ENCODE data around the gene KAZN.

DNA sequence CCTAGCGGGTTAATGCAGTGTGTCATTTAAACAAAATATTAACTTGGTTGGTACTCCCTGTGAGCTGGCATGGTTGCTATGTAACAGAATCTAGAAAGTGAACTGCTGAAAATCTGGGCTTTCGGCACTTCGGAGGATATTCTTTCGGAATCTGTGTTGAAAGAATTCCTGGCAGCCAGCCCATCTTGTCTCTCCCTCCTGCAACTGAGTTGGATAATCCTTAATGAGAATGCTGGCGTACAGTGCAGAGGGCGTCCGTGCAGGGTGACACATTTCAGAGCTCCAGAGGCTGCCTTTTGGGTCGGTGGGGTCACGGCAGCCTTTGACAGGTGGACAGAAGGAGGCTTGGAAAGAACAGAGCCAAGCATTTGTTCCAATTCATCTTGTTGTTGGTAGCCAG is 3.7 kb downstream of the KAZN start:
- no peak for TF ChIP-seq POLR2A (IDR thresholded peaks at IDR 0.05)
- TF ChIP-seq, protein P1, sequence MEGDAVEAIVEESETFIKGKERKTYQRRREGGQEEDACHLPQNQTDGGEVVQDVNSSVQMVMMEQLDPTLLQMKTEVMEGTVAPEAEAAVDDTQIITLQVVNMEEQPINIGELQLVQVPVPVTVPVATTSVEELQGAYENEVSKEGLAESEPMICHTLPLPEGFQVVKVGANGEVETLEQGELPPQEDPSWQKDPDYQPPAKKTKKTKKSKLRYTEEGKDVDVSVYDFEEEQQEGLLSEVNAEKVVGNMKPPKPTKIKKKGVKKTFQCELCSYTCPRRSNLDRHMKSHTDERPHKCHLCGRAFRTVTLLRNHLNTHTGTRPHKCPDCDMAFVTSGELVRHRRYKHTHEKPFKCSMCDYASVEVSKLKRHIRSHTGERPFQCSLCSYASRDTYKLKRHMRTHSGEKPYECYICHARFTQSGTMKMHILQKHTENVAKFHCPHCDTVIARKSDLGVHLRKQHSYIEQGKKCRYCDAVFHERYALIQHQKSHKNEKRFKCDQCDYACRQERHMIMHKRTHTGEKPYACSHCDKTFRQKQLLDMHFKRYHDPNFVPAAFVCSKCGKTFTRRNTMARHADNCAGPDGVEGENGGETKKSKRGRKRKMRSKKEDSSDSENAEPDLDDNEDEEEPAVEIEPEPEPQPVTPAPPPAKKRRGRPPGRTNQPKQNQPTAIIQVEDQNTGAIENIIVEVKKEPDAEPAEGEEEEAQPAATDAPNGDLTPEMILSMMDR (IDR thresholded peaks at IDR 0.05) = no peak
